ENCODE measurements around the gene HSD3B7. TPM values are rescaled to one million over a fixed set of nuclear protein-coding genes. Genes with fewer than 3 reads are reported as not detected.

HSD3B7 gene
- total RNA-seq, 2 donors from 2014 or later: 19.0 to 20.9 TPM

DNA sequence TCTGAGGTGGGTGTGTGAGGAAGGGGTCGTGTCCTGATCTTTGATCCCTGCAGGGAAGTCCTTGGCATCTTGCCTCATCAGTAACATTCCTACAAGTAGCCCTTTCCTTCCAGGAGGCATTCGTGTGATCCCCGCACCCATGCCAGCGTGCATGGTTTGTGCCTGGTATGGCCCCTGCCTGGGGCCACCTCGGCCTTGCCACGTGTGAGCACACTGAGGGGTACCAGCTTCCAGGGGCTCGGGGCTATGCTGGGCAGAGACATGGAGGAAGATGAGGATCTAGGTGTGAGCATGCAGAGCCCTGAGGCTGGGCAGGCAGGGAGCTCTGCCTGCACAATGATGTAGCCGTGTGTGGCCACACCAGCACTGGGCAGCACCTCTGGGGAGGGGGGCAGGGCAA is 6.0 kb downstream of the HSD3B7 start:
- no peaks in the 10 kb centered on the region for H3K9me3 ChIP-seq
- no peak overlapping the region for H3K9ac ChIP-seq (ENCODE audit: low read depth in 2 of 2, low read length in 2 of 2)
- intact Hi-C loops (cut with DNase I): no loop called here
- H3K4me3 ChIP-seq: no peak overlapping the region
- TF ChIP-seq, protein P1, sequence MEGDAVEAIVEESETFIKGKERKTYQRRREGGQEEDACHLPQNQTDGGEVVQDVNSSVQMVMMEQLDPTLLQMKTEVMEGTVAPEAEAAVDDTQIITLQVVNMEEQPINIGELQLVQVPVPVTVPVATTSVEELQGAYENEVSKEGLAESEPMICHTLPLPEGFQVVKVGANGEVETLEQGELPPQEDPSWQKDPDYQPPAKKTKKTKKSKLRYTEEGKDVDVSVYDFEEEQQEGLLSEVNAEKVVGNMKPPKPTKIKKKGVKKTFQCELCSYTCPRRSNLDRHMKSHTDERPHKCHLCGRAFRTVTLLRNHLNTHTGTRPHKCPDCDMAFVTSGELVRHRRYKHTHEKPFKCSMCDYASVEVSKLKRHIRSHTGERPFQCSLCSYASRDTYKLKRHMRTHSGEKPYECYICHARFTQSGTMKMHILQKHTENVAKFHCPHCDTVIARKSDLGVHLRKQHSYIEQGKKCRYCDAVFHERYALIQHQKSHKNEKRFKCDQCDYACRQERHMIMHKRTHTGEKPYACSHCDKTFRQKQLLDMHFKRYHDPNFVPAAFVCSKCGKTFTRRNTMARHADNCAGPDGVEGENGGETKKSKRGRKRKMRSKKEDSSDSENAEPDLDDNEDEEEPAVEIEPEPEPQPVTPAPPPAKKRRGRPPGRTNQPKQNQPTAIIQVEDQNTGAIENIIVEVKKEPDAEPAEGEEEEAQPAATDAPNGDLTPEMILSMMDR (IDR thresholded peaks at IDR 0.05): no peak
- no peaks in the 10 kb centered on the region for H3K4me1 ChIP-seq
- no peak for DNase-seq
- H3K36me3 ChIP-seq: no peaks in the 10 kb centered on the region
- H3K27ac ChIP-seq: no peak overlapping the region
- no peaks in the 10 kb centered on the region for H3K27me3 ChIP-seq

DNA sequence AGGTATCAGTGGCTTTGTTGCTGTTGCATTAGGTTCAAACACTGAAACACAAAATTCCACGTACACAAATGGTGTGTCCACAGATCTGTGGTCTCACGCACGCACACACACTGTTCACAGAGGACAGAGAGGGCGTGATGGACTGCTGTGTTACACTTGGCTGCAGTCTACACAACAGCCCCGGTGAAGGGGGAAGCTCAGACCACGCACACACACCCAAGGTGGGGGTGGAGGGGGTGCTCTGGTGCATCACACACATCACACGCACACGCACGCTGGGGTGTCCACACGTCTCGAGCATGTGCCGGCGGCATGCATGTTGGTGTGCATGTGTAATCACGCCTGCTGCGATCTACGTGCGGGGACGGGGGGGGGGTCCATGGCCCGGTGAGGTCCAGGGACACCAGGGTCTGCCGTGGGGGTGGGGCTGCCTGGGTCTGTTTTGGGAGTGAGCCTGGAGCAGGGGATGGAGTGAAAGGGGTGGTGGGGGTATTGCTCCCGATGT is 7.3 kb downstream of the HSD3B7 start:
- no peaks in the 10 kb centered on the region for H3K4me1 ChIP-seq
- H3K27ac ChIP-seq: no peak overlapping the region
- no peak overlapping the region for H3K4me3 ChIP-seq
- no peaks in the 10 kb centered on the region for H3K27me3 ChIP-seq
- no peak for DNase-seq
- H3K36me3 ChIP-seq: no peaks in the 10 kb centered on the region
- intact Hi-C loops (cut with DNase I): no loop called here
- no peak overlapping the region for H3K9ac ChIP-seq (ENCODE audit: low read depth in 2 of 2, low read length in 2 of 2)
- TF ChIP-seq, protein P1 (IDR thresholded peaks at IDR 0.05): no peak
- no peaks in the 10 kb centered on the region for H3K9me3 ChIP-seq

GRCh38 chr16:30992931-30993816 is 8.2 kb downstream of the HSD3B7 start:
- Histone ChIP-seq H3K27ac (no peak overlapping the region), H3K9me3 (no peaks in the 10 kb centered on the region), H3K9ac (ENCODE audit: low read depth in 2 of 2, low read length in 2 of 2) (no peak overlapping the region), H3K4me1 (no peaks in the 10 kb centered on the region), H3K4me3 (no peak overlapping the region), H3K27me3 (peaks cover 7% of the 10 kb centered on the region), H3K36me3 (no peaks in the 10 kb centered on the region)
- TF ChIP-seq, protein P1 (IDR thresholded peaks at IDR 0.05): no peak
- DNase-seq: no peak
- intact Hi-C loops (cut with DNase I): no loop called here

- DNase-seq: no peak
- Histone ChIP-seq H3K9me3 (no peaks in the 10 kb centered on the region), H3K9ac (ENCODE audit: low read depth in 2 of 2, low read length in 2 of 2) (no peak overlapping the region), H3K4me1 (no peaks in the 10 kb centered on the region), H3K4me3 (no peak overlapping the region), H3K36me3 (no peaks in the 10 kb centered on the region), H3K27ac (peak overlapping the region; percentile 55), H3K27me3 (peaks cover 7% of the 10 kb centered on the region)
- TF ChIP-seq, protein P1 (IDR thresholded peaks at IDR 0.05): no peak
- intact Hi-C loops (cut with DNase I): no loop called here
These were observed 10.9 kb downstream of the HSD3B7 start for GRCh38 chr16:30995927-30996323.

- TF ChIP-seq, protein P1 (IDR thresholded peaks at IDR 0.05): no peak
- peaks cover 7% of the 10 kb centered on the region for H3K27me3 ChIP-seq
- peak overlapping the region; percentile 55 for H3K27ac ChIP-seq
- H3K4me3 ChIP-seq: peak overlapping the region; percentile 36
- DNase-seq: peak; percentile 70
- no peaks in the 10 kb centered on the region for H3K36me3 ChIP-seq
- intact Hi-C loops (cut with DNase I): no loop called here
- peak overlapping the region; percentile 69 to 73 for H3K9ac ChIP-seq (ENCODE audit: low read depth in 2 of 2, low read length in 2 of 2)
- H3K4me1 ChIP-seq: no peaks in the 10 kb centered on the region
- no peaks in the 10 kb centered on the region for H3K9me3 ChIP-seq
These were observed 11.4 kb downstream of the HSD3B7 start for GRCh38 chr16:30996324-30996984.
